PC-3 (cell line): ENCODE data around the gene CFAP299. TPM values are rescaled to one million over a fixed set of nuclear protein-coding genes. Genes with fewer than 3 reads are reported as not detected.

Source experiments
- ATAC-seq: fragments of 200-7000 bp; cut with Tn5 transposase; 2 replicates; pipeline ENCODE4 v1.9.1; 2020; ENCODE audit warnings: mild to moderate bottlenecking, moderate library complexity
- BruUV-seq: library from RNA; stranded (reverse); fragments of 400-500 nt; replicated peaks from 2 replicates; lab custom pipeline; 2021; lab: Mats Ljungman, UMichigan
- CTCF ChIA-PET: fragments of 300-600 bp; sonication (Branson Sonifier 250); formaldehyde crosslinking; loops from one replicate; lab custom pipeline; 2022; ENCODE audit warnings: antibody characterized with exemption; lab: Charles Lee
- POLR2A ChIA-PET: fragments of 300-600 bp; sonication (Branson Sonifier 250); formaldehyde crosslinking; loops from one replicate; lab custom pipeline; 2022; ENCODE audit warnings: antibody characterized with exemption; ENCODE audit not compliant: unreplicated experiment; lab: Charles Lee
- DNase-seq: peaks from one replicate; pipeline ENCODE4 v3.0.0-alpha.2; 2015
- H2AFZ ChIP-seq: fragments of 300-600 bp; sonication (generic); 2 replicates; pipeline ENCODE4 v1.6.0; 2016; ENCODE audit warnings: antibody characterized with exemption, low read length
- H3F3A ChIP-seq: fragments of 300-600 bp; sonication (generic); one replicate; pipeline ENCODE4 v1.6.0; 2017; ENCODE audit warnings: antibody characterized with exemption, low read length, control low read depth, mild to moderate bottlenecking; ENCODE audit not compliant: unreplicated experiment
- H3K27ac ChIP-seq: fragments of 300-600 bp; sonication (generic); 2 replicates; pipeline ENCODE4 v1.5.1; 2016; ENCODE audit warnings: mild to moderate bottlenecking, low read length
- H3K27me3 ChIP-seq: fragments of 300-600 bp; sonication (generic); 2 replicates; pipeline ENCODE4 v1.6.1; 2016; ENCODE audit warnings: low read length, mixed read lengths
- H3K36me3 ChIP-seq: fragments of 300-600 bp; sonication (generic); 2 replicates; pipeline ENCODE4 v1.6.1; 2016; ENCODE audit warnings: low read depth, mixed run types, low read length, mixed read lengths
- H3K4me1 ChIP-seq: fragments of 300-600 bp; sonication (generic); 2 replicates; pipeline ENCODE4 v1.5.1; 2016; ENCODE audit warnings: low read length; ENCODE audit not compliant: insufficient read depth
- H3K4me2 ChIP-seq: fragments of 300-600 bp; sonication (generic); 2 replicates; pipeline ENCODE4 v1.6.0; 2016; ENCODE audit warnings: low read length
- H3K4me3 ChIP-seq: fragments of 300-600 bp; sonication (generic); 2 replicates; pipeline ENCODE4 v1.5.1; 2016; ENCODE audit warnings: mild to moderate bottlenecking, low read length, mixed read lengths
- H3K79me2 ChIP-seq: fragments of 300-600 bp; sonication (generic); 2 replicates; pipeline ENCODE4 v1.6.1; 2017; ENCODE audit warnings: low read length, mixed read lengths
- H3K9ac ChIP-seq: fragments of 300-600 bp; sonication (generic); 2 replicates; pipeline ENCODE4 v1.6.0; 2016; ENCODE audit warnings: mild to moderate bottlenecking, low read length
- H3K9me2 ChIP-seq: fragments of 300-600 bp; sonication (generic); replicated peaks from 2 replicates; pipeline ENCODE4 v1.6.1; 2016; ENCODE audit warnings: mixed run types, low read length, mixed read lengths
- H3K9me3 ChIP-seq: fragments of 300-600 bp; sonication (generic); 2 replicates; pipeline ENCODE4 v1.6.1; 2016; ENCODE audit warnings: low read length, mixed read lengths
- H4K20me1 ChIP-seq: fragments of 300-600 bp; sonication (generic); 2 replicates; pipeline ENCODE4 v1.6.1; 2016; ENCODE audit warnings: low read length, mixed read lengths
- CTCF ChIP-seq: fragments of 300-600 bp; sonication (generic); conservative IDR thresholded peaks from 2 replicates; pipeline ENCODE4 v1.5.1; 2017; ENCODE audit warnings: antibody characterized with exemption, low read depth, mild to moderate bottlenecking, low read length
- EZH2 ChIP-seq: fragments of 300-600 bp; sonication (generic); IDR thresholded peaks from one replicate; pipeline ENCODE4 v1.6.1; 2017; ENCODE audit warnings: antibody characterized with exemption, mild to moderate bottlenecking, low read length; ENCODE audit not compliant: unreplicated experiment
- EZH2phosphoT487 ChIP-seq: fragments of 300-600 bp; sonication (generic); IDR thresholded peaks from 2 replicates; pipeline ENCODE4 v1.6.1; 2018; ENCODE audit warnings: mild to moderate bottlenecking, antibody characterized with exemption, low read length, borderline replicate concordance
- intact Hi-C: fragments of 100-400 bp; cut with micrococcal nuclease; formaldehyde crosslinking; loops from 2 replicates; pipeline ENCODE4 v1.9.0; 2023
- total RNA-seq: library from RNA; depleted of rRNA; stranded (reverse); fragments of >200 nt; gene quantifications from 2 replicates; pipeline ENCODE4 v1.2.3, GENCODE V29; 2014

The CFAP299 gene
- total RNA-seq, 1 experiment from 2014 or later = not detected

DNA sequence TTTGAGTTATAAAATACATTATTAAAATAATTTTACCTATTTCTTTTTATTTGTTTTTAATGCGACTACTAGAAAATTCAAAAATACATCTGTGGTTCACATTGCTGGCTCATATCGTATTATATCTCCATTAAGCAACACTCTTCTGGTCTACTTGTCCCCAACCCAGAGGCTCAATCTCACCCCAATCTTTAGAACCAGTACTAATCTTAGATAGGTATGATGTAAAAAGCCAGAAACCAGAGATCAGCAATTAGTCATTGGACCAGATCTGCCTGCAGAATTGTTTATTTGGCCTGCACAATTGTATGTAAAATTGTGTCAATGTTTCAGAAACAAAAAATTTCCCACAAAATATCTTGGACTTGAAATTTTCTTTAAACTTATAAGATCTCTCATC lies 539.4 kb downstream of the CFAP299 start:
- no peak for DNase-seq
- H3K9me3 ChIP-seq = no peaks in the 10 kb centered on the region
- TF ChIP-seq EZH2phosphoT487 = no peak
- no peak for TF ChIP-seq EZH2
- TF ChIP-seq CTCF = no peak
- H3K4me3 ChIP-seq = no peak overlapping the region
- H3K27me3 ChIP-seq = no peaks in the 10 kb centered on the region
- H3K27ac ChIP-seq = no peak overlapping the region
- POLR2A ChIA-PET = no interaction called here
- no peak for ATAC-seq
- no peak overlapping the region for H2AFZ ChIP-seq
- intact Hi-C loops = no loop called here
- no peaks in the 10 kb centered on the region for H3K9me2 ChIP-seq
- BruUV-seq = no TSS peak
- CTCF ChIA-PET = no interaction called here
- H3F3A ChIP-seq = no peaks in the 10 kb centered on the region
- no peak overlapping the region for H3K9ac ChIP-seq
- H3K4me2 ChIP-seq = no peak overlapping the region
- H4K20me1 ChIP-seq = no peaks in the 10 kb centered on the region
- H3K79me2 ChIP-seq = no peaks in the 10 kb centered on the region
- H3K4me1 ChIP-seq = no peaks in the 10 kb centered on the region
- no peaks in the 10 kb centered on the region for H3K36me3 ChIP-seq

DNA sequence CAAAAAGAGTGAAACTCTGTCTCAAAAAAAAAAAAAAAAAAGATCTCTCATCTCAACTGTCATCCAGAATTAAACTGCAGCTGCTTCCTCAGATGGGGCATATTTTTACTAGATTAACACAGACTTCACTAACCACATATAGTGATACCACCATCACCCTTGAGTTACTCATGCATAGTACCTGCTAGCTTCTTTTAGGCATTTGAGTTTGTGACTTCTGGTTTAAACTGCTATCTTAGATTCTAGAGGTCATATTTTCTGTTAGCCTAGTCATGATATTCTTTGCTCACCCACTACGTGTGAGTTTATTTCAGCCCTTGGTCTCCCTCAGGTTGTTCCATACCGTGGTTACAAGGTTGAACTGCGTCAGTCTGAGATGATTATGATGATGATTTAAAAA lies 540.1 kb downstream of the CFAP299 start:
- Histone ChIP-seq H3F3A (no peaks in the 10 kb centered on the region), H3K79me2 (no peaks in the 10 kb centered on the region), H4K20me1 (no peaks in the 10 kb centered on the region), H3K9me2 (no peaks in the 10 kb centered on the region), H3K36me3 (no peaks in the 10 kb centered on the region), H3K27ac (no peak overlapping the region), H3K27me3 (no peaks in the 10 kb centered on the region), H3K4me2 (no peak overlapping the region), H3K4me3 (no peak overlapping the region), H3K9ac (no peak overlapping the region), H3K4me1 (no peaks in the 10 kb centered on the region), H3K9me3 (no peaks in the 10 kb centered on the region), H2AFZ (no peak overlapping the region)
- ATAC-seq (no peak), DNase-seq (no peak)
- intact Hi-C loops = no loop called here
- ChIA-PET POLR2A (no interaction called here), CTCF (no interaction called here)
- TF ChIP-seq EZH2phosphoT487 (no peak), CTCF (no peak)
- BruUV-seq = no TSS peak

DNA sequence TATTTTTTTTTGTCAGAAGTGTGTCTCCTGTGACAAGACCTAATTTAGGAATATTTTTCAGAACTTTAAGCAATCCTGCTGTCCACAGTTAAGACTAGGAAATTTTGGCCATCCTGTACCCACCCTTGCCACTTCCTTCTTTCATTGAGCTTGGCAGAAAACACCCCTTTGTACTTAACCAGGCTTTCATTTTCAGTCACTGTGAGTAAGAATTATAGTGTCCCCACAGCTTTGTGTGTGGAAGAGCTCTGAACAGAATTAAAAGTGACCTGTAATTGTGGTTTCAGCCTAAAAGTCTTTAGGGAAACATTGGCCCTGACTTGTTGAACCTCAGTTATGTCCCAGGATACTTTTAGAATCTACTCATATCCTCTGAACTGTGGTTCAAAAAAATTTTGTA lies 541.3 kb downstream of the CFAP299 start:
- Histone ChIP-seq H3K36me3 (no peaks in the 10 kb centered on the region), H3F3A (no peaks in the 10 kb centered on the region), H4K20me1 (no peaks in the 10 kb centered on the region), H3K4me1 (no peaks in the 10 kb centered on the region), H3K27ac (no peak overlapping the region), H3K4me3 (no peak overlapping the region), H3K9ac (no peak overlapping the region), H3K9me3 (no peaks in the 10 kb centered on the region), H3K27me3 (no peaks in the 10 kb centered on the region), H3K4me2 (no peak overlapping the region), H3K79me2 (no peaks in the 10 kb centered on the region), H3K9me2 (no peaks in the 10 kb centered on the region), H2AFZ (no peak overlapping the region)
- ChIA-PET POLR2A (no interaction called here), CTCF (no interaction called here)
- ATAC-seq (no peak), DNase-seq (no peak)
- TF ChIP-seq CTCF (no peak), EZH2phosphoT487 (no peak), EZH2 (no peak)
- intact Hi-C loops = no loop called here
- BruUV-seq = no TSS peak
